ENCODE data around the gene TCTN1.

GRCh38 chr12:110658878-110659277, 44.9 kb downstream of the TCTN1 start:
- no peak for TF ChIP-seq RFX5 (IDR thresholded peaks at IDR 0.05; ENCODE audit: low read depth, low read length)
- no peak for TF ChIP-seq SMC3 (IDR thresholded peaks at IDR 0.05; ENCODE audit: low read depth, low read length)
- TF ChIP-seq CTCF (conservative IDR thresholded peaks at IDR 0.05; ENCODE audit: low read depth, low read length), result no peak

Measured in IMR-90 (cell line).